Heart left ventricle (tissue), 16 donors: ENCODE results near the gene PTPRU. TPM values are rescaled to one million over a fixed set of nuclear protein-coding genes. Genes with fewer than 3 reads are reported as not detected.

ENCODE experiments used
- ATAC-seq, 4 donors: fragments of 200-7000 bp; cut with Tn5 transposase; one replicate each; pipeline ENCODE4 v1.9.1; 2020 to 2022; ENCODE audit warnings: moderate library complexity in 4 of 4, mild to moderate bottlenecking in 3 of 4, moderate number of reproducible peaks in 1 of 4
- DNase-seq, 5 donors: peaks; one replicate each; pipeline ENCODE4 v3.0.0-alpha.2; 2020
- H3K27ac ChIP-seq, 12 donors: fragments of 200-600 bp; sonication (generic) in 4 of 12; one replicate each; pipeline versions ENCODE4 v1.5.0 to v1.8.0; 2016 to 2022; ENCODE audit warnings: mild to moderate bottlenecking in 2 of 12
- H3K27me3 ChIP-seq, 9 donors: fragments of 200-600 bp; sonication (generic) in 2 of 9; one replicate each; pipeline versions ENCODE4 v1.5.1 to v1.8.0; 2016 to 2022; ENCODE audit warnings: mild to moderate bottlenecking in 3 of 9
- H3K36me3 ChIP-seq, 9 donors: fragments of 200-600 bp; sonication (generic) in 2 of 9; one replicate each; pipeline versions ENCODE4 v1.5.0 to v1.8.0; 2018 to 2022; ENCODE audit warnings: mild to moderate bottlenecking in 2 of 9
- H3K4me1 ChIP-seq, 12 donors: fragments of 200-600 bp; sonication (generic) in 4 of 12; one replicate each; pipeline versions ENCODE4 v1.5.0 to v1.8.0; 2016 to 2022; ENCODE audit warnings: mild to moderate bottlenecking in 3 of 12
- H3K4me3 ChIP-seq, 12 donors: fragments of 200-600 bp; sonication (generic) in 4 of 12; one replicate each; pipeline versions ENCODE4 v1.5.0 to v1.8.0; 2017 to 2022; ENCODE audit warnings: mild to moderate bottlenecking in 9 of 12, moderate library complexity in 4 of 12
- H3K9me3 ChIP-seq, 12 donors: fragments of 200-600 bp; sonication (generic) in 4 of 12; one replicate each; pipeline versions ENCODE4 v1.5.0 to v1.8.0; 2016 to 2022; ENCODE audit warnings: mild to moderate bottlenecking in 1 of 12
- CTCF ChIP-seq, 12 donors: fragments of 200-600 bp; sonication (generic) in 4 of 12; IDR thresholded peaks; one replicate each; pipeline versions ENCODE4 v1.5.0 to v1.8.0; 2018 to 2022; ENCODE audit warnings: antibody characterized with exemption in 12 of 12, mild to moderate bottlenecking in 5 of 12
- POLR2A ChIP-seq, 2 donors: fragments of 450-650 bp; IDR thresholded peaks; one replicate each; pipeline ENCODE4 v1.6.1; 2017; ENCODE audit warnings: antibody characterized with exemption in 2 of 2, mild to moderate bottlenecking in 2 of 2, moderate library complexity in 2 of 2
- WGBS, 4 donors: extraction: QIAGEN DNeasy Blood & Tissue Kit in 2 of 4; methylation state at CpG; one replicate each; pipeline versions ENCODE4 v1.1.5 to v1.1.7; 2013 to 2018; 5-methylcytosine and 5-hydroxymethylcytosine counted together
- intact Hi-C, 10 donors: fragments of 100-400 bp; cut with DNase I; formaldehyde crosslinking; loops; one replicate each; pipeline versions ENCODE4 v1.11.1 to v1.14.2; 2022
- polyA plus RNA-seq, 2 donors: library from polyadenylated mRNA; stranded (reverse); fragments of 200-250 nt; gene quantifications; one replicate each; pipeline ENCODE4 v1.2.3, GENCODE V29; 2013
- total RNA-seq, 9 donors: library from RNA; depleted of rRNA in 2 of 9; stranded (reverse); fragments of >200 nt in 2 of 9; fragmentation: NEBNext Ultra II Directional in 3 of 9; extraction: Animal tissue kit (Norgen Biotek cat#: 25700) in 3 of 9; gene quantifications; one replicate each; pipeline versions ENCODE4 v1.1.0 to v1.2.4, GENCODE V29; 2016 to 2023
- donor health status: ischemic (EF 13 %, LVEDD 7.1; RV severe dilation, severe dysfunction).
- donor health status: healthy with polysubstance abuse.
- donor health status: DM: no; HTN: yes; CAD: no.
- donor health status: DM: no; HTN: no; CAD: no.
- donor health status: ischemic (EF 25% LVEDD 6.9; RV normal size, moderate dysfunction).
- donor health status: ischemic (EF 25% LVEDD 5.7; RV mildly dilated, moderate dysfunction).
- donor health status: healthy.
- donor health status: DM: yes; HTN: yes; CAD: no.
- donor health status: ischemic (EF 35%, LVEDD 5.7; RV mildly dilated, moderate dysfunction).
- donor health status: nonischemic (EF 11% LVEDD 7.7; RV severe dilation, severe dysfunction).
- donor health status: DM: yes; HTN: yes; CAD: no.
- donor health status: PGD.
- donor health status: ischemic (EF 29% LVEDD 5.4; RV normal size, mild dysfunction).
- donor health status: nonischemic (EF 23%, LVEDD 6.1; RV moderate dilation, normal function).

The PTPRU gene
- total and polyA plus RNA-seq, 11 donors, result 7.1 to 59.9 (median 16.2) TPM

GRCh38 chr1:29357452-29357851 is 121.1 kb downstream of the PTPRU start:
- intact Hi-C loops, result no loop called here
- no peaks in the 10 kb centered on the region for H3K9me3 ChIP-seq
- no peaks in the 10 kb centered on the region for H3K4me1 ChIP-seq
- no peak for DNase-seq
- WGBS, 4 donors, result 67 to 71% (median 68%) methylated on average over 7 of the region's 7 CpGs
- peaks cover 0 to 42% (median 11%) of the 10 kb centered on the region in 9 donors for H3K27me3 ChIP-seq
- ATAC-seq, result no peak
- TF ChIP-seq POLR2A (IDR thresholded peaks at IDR 0.05), result no peak
- no peak for TF ChIP-seq CTCF (IDR thresholded peaks at IDR 0.05)
- no peak overlapping the region for H3K4me3 ChIP-seq
- H3K36me3 ChIP-seq, result no peaks in the 10 kb centered on the region
- no peak overlapping the region for H3K27ac ChIP-seq

- no peak for DNase-seq
- WGBS, 4 donors, result 86 to 93% (median 90%) methylated on average over 6 of the region's 6 CpGs
- intact Hi-C loops, result no loop called here
- Histone ChIP-seq H3K27ac (no peak overlapping the region), H3K27me3 (peaks cover 0 to 45% (median 11%) of the 10 kb centered on the region in 9 donors), H3K4me1 (no peaks in the 10 kb centered on the region), H3K4me3 (no peak overlapping the region), H3K9me3 (no peaks in the 10 kb centered on the region), H3K36me3 (no peaks in the 10 kb centered on the region)
- no peak for ATAC-seq
- no peak for TF ChIP-seq CTCF (IDR thresholded peaks at IDR 0.05)
- TF ChIP-seq POLR2A (IDR thresholded peaks at IDR 0.05), result no peak
Observed at GRCh38 chr1:29358183-29358582, 121.9 kb downstream of the PTPRU start.

GRCh38 chr1:29360768-29361167 is 124.4 kb downstream of the PTPRU start:
- peaks cover 0 to 40% (median 11%) of the 10 kb centered on the region in 9 donors for H3K27me3 ChIP-seq
- no peaks in the 10 kb centered on the region for H3K9me3 ChIP-seq
- DNase-seq (no peak), ATAC-seq (no peak)
- no peaks in the 10 kb centered on the region for H3K4me1 ChIP-seq
- H3K4me3 ChIP-seq, result no peak overlapping the region
- WGBS, 4 donors, result 84 to 89% (median 87%) methylated on average over 3 of the region's 3 CpGs
- H3K36me3 ChIP-seq, result no peaks in the 10 kb centered on the region
- TF ChIP-seq POLR2A (IDR thresholded peaks at IDR 0.05) (no peak), CTCF (IDR thresholded peaks at IDR 0.05) (no peak)
- no peak overlapping the region for H3K27ac ChIP-seq
- intact Hi-C loops, result no loop called here

GRCh38 chr1:29361686-29362085 is 125.4 kb downstream of the PTPRU start:
- H3K4me1 ChIP-seq, result no peaks in the 10 kb centered on the region
- no peak for DNase-seq
- TF ChIP-seq POLR2A (IDR thresholded peaks at IDR 0.05) (no peak), CTCF (IDR thresholded peaks at IDR 0.05) (no peak)
- peaks cover 0 to 38% (median 11%) of the 10 kb centered on the region in 9 donors for H3K27me3 ChIP-seq
- intact Hi-C loops, result no loop called here
- H3K36me3 ChIP-seq, result no peaks in the 10 kb centered on the region
- H3K9me3 ChIP-seq, result no peaks in the 10 kb centered on the region
- 81 to 82% (median 82%) methylated on average over 5 to 6 of the region's 6 CpGs for WGBS, 4 donors
- H3K4me3 ChIP-seq, result no peak overlapping the region
- ATAC-seq, result no peak
- no peak overlapping the region for H3K27ac ChIP-seq
